GM12878 (cell line): ENCODE results near the gene ECPAS.
"Not testable (repeated sequence)": the region's sequence is repeated elsewhere in the genome, so short reads cannot be mapped to it uniquely, and the experiment has no call there.

Experiments used
- BRCA1 ChIP-seq: IDR thresholded peaks from 2 replicates; pipeline ENCODE4 v1.6.1; 2011; ENCODE audit warnings: low read depth, low read length, improper control_type of control experiment
- NFIC ChIP-seq: IDR thresholded peaks from 2 replicates; pipeline ENCODE4 v1.6.1; 2012; ENCODE audit warnings: low read depth, mild to moderate bottlenecking, inconsistent platforms, low read length, moderate library complexity
- RAD21 ChIP-seq: IDR thresholded peaks from 2 replicates; pipeline ENCODE4 v1.6.1; 2011; ENCODE audit warnings: mild to moderate bottlenecking, low read depth, low read length, moderate library complexity; ENCODE audit not compliant: insufficient read depth
- RUNX3 ChIP-seq: IDR thresholded peaks from 2 replicates; pipeline ENCODE4 v1.6.1; 2012; ENCODE audit warnings: low read length, inconsistent platforms
- TF ChIP-seq, protein P1 (sequence below): fragments of 450-650 bp; IDR thresholded peaks from 2 replicates; pipeline ENCODE4 v1.6.1; 2017; ENCODE audit warnings: mild to moderate bottlenecking
- TF ChIP-seq, protein P2 (sequence below), 3 experiments: IDR thresholded peaks in 2 of 3; conservative IDR thresholded peaks in 1 of 3; 2 replicates each; pipeline ENCODE4 v1.5.1; 2011; ENCODE audit warnings: low read depth in 3 of 3, low read length in 3 of 3, mild to moderate bottlenecking in 3 of 3, control low read depth in 2 of 3, moderate library complexity in 2 of 3, inconsistent platforms in 1 of 3, mixed read lengths in 1 of 3; ENCODE audit not compliant: control insufficient read depth in 2 of 3, insufficient read depth in 1 of 3; ENCODE audit errors: extremely low read depth in 1 of 3

DNA sequence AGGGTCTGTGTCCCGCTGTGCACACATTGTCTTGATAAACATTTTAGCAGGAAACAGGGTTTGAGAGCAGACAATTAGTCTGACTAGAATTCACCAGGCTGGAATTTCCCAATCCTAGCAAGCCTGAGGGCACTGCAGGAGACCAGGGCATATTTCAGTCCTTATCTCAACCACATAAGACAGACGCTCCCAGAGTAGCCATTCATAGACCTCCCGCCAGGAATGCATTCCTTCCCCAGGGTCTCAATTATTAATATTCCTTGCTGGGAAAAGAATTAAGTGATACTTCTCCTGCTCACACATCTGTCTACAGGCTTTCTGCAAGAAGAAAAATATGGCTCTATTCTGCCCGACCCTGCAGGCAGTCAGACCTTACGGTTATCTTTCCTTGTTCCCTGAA, 82.7 kb downstream of the ECPAS start:
- TF ChIP-seq RUNX3, BRCA1, NFIC, RAD21: not testable (repeated sequence)
- TF ChIP-seq, protein P1, sequence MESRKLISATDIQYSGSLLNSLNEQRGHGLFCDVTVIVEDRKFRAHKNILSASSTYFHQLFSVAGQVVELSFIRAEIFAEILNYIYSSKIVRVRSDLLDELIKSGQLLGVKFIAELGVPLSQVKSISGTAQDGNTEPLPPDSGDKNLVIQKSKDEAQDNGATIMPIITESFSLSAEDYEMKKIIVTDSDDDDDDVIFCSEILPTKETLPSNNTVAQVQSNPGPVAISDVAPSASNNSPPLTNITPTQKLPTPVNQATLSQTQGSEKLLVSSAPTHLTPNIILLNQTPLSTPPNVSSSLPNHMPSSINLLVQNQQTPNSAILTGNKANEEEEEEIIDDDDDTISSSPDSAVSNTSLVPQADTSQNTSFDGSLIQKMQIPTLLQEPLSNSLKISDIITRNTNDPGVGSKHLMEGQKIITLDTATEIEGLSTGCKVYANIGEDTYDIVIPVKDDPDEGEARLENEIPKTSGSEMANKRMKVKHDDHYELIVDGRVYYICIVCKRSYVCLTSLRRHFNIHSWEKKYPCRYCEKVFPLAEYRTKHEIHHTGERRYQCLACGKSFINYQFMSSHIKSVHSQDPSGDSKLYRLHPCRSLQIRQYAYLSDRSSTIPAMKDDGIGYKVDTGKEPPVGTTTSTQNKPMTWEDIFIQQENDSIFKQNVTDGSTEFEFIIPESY: not testable (repeated sequence)
- TF ChIP-seq, protein P2, sequence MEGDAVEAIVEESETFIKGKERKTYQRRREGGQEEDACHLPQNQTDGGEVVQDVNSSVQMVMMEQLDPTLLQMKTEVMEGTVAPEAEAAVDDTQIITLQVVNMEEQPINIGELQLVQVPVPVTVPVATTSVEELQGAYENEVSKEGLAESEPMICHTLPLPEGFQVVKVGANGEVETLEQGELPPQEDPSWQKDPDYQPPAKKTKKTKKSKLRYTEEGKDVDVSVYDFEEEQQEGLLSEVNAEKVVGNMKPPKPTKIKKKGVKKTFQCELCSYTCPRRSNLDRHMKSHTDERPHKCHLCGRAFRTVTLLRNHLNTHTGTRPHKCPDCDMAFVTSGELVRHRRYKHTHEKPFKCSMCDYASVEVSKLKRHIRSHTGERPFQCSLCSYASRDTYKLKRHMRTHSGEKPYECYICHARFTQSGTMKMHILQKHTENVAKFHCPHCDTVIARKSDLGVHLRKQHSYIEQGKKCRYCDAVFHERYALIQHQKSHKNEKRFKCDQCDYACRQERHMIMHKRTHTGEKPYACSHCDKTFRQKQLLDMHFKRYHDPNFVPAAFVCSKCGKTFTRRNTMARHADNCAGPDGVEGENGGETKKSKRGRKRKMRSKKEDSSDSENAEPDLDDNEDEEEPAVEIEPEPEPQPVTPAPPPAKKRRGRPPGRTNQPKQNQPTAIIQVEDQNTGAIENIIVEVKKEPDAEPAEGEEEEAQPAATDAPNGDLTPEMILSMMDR (IDR thresholded peaks at IDR 0.05 in 2 of 3, conservative IDR thresholded peaks at IDR 0.05 in 1 of 3; ENCODE audit: control insufficient read depth in 2 of 3, extremely low read depth in 1 of 3, insufficient read depth in 1 of 3, low read depth in 3 of 3, low read length in 3 of 3): not testable (repeated sequence)
